HEK293 (cell line): ENCODE results near the gene RASAL2.

Source experiments
- ATF2 ChIP-seq: fragments of 450-650 bp; formaldehyde crosslinking; IDR thresholded peaks from 2 replicates; pipeline ENCODE4 v1.5.1; 2016; ENCODE audit warnings: missing biosample characterization, missing genetic modification characterization, low read depth
- CTCF ChIP-seq: fragments of 450-650 bp; formaldehyde crosslinking; IDR thresholded peaks from 2 replicates; pipeline ENCODE4 v1.5.1; 2016; ENCODE audit warnings: missing biosample characterization, missing genetic modification characterization
- HOXA7 ChIP-seq: sonication (generic); formaldehyde crosslinking; IDR thresholded peaks from 2 replicates; pipeline ENCODE4 v1.8.1; 2022; ENCODE audit warnings: missing genetic modification reagents, borderline replicate concordance
- TCF7L2 ChIP-seq: IDR thresholded peaks from 2 replicates; pipeline ENCODE4 v1.6.1; 2011; ENCODE audit warnings: low read depth, mild to moderate bottlenecking, inconsistent platforms, low read length, moderate library complexity, borderline replicate concordance
- ZBTB10 ChIP-seq: fragments of 450-650 bp; formaldehyde crosslinking; IDR thresholded peaks from 2 replicates; pipeline ENCODE4 v1.5.1; 2016; ENCODE audit warnings: missing biosample characterization, missing genetic modification characterization
- ZNF133 ChIP-seq: fragments of 450-650 bp; formaldehyde crosslinking; IDR thresholded peaks from 2 replicates; pipeline ENCODE4 v1.5.1; 2016; ENCODE audit warnings: missing biosample characterization, missing genetic modification characterization
- ZNF292 ChIP-seq: fragments of 450-650 bp; formaldehyde crosslinking; IDR thresholded peaks from 2 replicates; pipeline ENCODE4 v1.5.1; 2016; ENCODE audit warnings: low read depth, missing biosample characterization, missing genetic modification characterization, borderline replicate concordance
- ZNF335 ChIP-seq: fragments of 450-650 bp; formaldehyde crosslinking; conservative IDR thresholded peaks from 2 replicates; pipeline ENCODE4 v1.5.1; 2016; ENCODE audit warnings: missing biosample characterization, missing genetic modification characterization
- ZNF560 ChIP-seq: fragments of 450-650 bp; formaldehyde crosslinking; IDR thresholded peaks from 2 replicates; pipeline ENCODE4 v1.5.1; 2017; ENCODE audit warnings: missing biosample characterization, missing genetic modification characterization, borderline replicate concordance
- ZNF704 ChIP-seq: fragments of 450-650 bp; formaldehyde crosslinking; IDR thresholded peaks from 2 replicates; pipeline ENCODE4 v1.5.1; 2016; ENCODE audit warnings: missing biosample characterization, missing genetic modification characterization

- TF ChIP-seq ZBTB10 (tag by site-specific recombination) (no peak), CTCF (no peak), ZNF292 (no peak), ZNF560 (tag by site-specific recombination) (no peak), ZNF133 (tag by site-specific recombination) (no peak), HOXA7 (CRISPR knock-in tag) (no peak), ZNF335 (tag by site-specific recombination) (no peak), ATF2 (no peak), TCF7L2 (no peak), ZNF704 (tag by site-specific recombination) (no peak)
Measured at GRCh38 chr1:178483251-178483957, 389.5 kb downstream of the RASAL2 start.
